KMS-11 (cell line): ENCODE results near the gene SMCO3.

Experiments
- H2AFZ ChIP-seq: fragments of 200-600 bp; sonication (generic); 2 replicates; pipeline ENCODE4 v1.6.1; 2016; ENCODE audit warnings: antibody characterized with exemption, mixed run types, low read depth
- H3K27ac ChIP-seq: fragments of 200-600 bp; sonication (generic); 2 replicates; pipeline ENCODE4 v1.6.1; 2016; ENCODE audit warnings: mild to moderate bottlenecking, mixed run types
- H3K27me3 ChIP-seq: fragments of 200-600 bp; sonication (generic); 2 replicates; pipeline ENCODE4 v1.6.1; 2017; ENCODE audit warnings: mild to moderate bottlenecking, low read depth, mixed run types, moderate library complexity; ENCODE audit not compliant: insufficient read depth
- H3K36me3 ChIP-seq: fragments of 200-600 bp; sonication (generic); 2 replicates; pipeline ENCODE4 v1.6.1; 2017; ENCODE audit warnings: mild to moderate bottlenecking, mixed run types; ENCODE audit not compliant: insufficient read depth
- H3K4me1 ChIP-seq: fragments of 200-600 bp; sonication (generic); 2 replicates; pipeline ENCODE4 v1.6.1; 2016; ENCODE audit warnings: mild to moderate bottlenecking, low read depth, mixed run types; ENCODE audit not compliant: poor library complexity, severe bottlenecking
- H3K4me2 ChIP-seq: fragments of 200-600 bp; sonication (generic); 2 replicates; pipeline ENCODE4 v1.7.0; 2016; ENCODE audit warnings: mild to moderate bottlenecking, mixed run types
- H3K4me3 ChIP-seq: fragments of 200-600 bp; sonication (generic); IDR thresholded peaks from 2 replicates; pipeline ENCODE4 v1.6.1; 2017; ENCODE audit warnings: low read depth, low read length, mixed read lengths; ENCODE audit not compliant: insufficient read depth
- H3K79me2 ChIP-seq: fragments of 200-600 bp; sonication (generic); 2 replicates; pipeline ENCODE4 v1.6.1; 2016; ENCODE audit warnings: low read depth, mixed run types; ENCODE audit not compliant: insufficient read depth
- H3K9ac ChIP-seq: fragments of 200-600 bp; sonication (generic); 2 replicates; pipeline ENCODE4 v1.6.1; 2016; ENCODE audit warnings: mild to moderate bottlenecking, mixed run types
- H4K20me1 ChIP-seq: fragments of 200-600 bp; sonication (generic); 2 replicates; pipeline ENCODE4 v1.6.1; 2016; ENCODE audit warnings: mild to moderate bottlenecking, mixed run types; ENCODE audit not compliant: insufficient read depth
- TF ChIP-seq, protein P1 (sequence below): fragments of 200-600 bp; sonication (generic); conservative IDR thresholded peaks from 2 replicates; pipeline ENCODE4 v1.6.1; 2017; ENCODE audit warnings: low read depth, mild to moderate bottlenecking, antibody characterized with exemption, low read length, moderate library complexity, mixed read lengths

The SMCO3 gene

DNA sequence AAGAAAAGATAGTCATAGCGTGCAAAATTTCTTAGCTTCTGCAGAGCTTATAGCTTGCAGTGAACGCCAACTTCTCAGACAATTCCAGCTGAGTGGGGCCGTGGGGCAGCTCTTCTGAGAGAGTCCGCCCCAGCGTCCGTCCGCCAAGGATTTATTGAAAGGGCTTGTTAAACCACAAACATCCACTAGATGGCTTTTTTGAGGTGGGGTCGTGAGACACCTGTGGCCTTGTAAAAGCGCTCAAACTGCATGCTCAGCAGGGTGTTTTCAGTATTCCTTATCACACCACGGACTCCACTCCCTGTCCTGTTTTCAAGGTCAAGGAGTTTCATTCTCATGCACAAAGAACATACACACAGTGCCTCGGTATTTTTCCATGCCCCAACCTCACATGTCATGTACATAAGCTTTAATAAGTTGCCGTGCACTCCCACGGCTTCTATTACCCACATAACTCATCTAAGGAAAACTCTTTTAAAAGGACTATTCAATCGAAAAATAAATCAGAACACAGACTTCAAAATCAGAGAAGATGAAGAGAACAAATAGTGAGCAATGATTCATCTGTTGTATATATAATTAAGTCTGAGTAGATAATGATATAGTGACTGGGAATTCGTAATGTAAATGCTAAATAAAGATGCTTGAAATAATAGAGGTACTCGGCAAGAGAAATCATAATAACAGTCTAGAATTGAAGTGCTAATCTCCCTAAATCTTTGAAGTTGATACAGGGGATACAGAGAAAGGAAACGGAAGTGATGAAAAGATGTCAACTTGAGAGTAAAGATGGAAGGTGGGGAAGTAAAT lies 57.4 kb downstream of the SMCO3 start:
- H3K27ac ChIP-seq, result no peak overlapping the region
- H3K4me3 ChIP-seq, result no peak overlapping the region
- H3K36me3 ChIP-seq, result no peaks in the 10 kb centered on the region
- H4K20me1 ChIP-seq, result no peaks in the 10 kb centered on the region
- H3K9ac ChIP-seq, result no peak overlapping the region
- no peaks in the 10 kb centered on the region for H3K4me1 ChIP-seq
- no peaks in the 10 kb centered on the region for H3K27me3 ChIP-seq
- TF ChIP-seq, protein P1, sequence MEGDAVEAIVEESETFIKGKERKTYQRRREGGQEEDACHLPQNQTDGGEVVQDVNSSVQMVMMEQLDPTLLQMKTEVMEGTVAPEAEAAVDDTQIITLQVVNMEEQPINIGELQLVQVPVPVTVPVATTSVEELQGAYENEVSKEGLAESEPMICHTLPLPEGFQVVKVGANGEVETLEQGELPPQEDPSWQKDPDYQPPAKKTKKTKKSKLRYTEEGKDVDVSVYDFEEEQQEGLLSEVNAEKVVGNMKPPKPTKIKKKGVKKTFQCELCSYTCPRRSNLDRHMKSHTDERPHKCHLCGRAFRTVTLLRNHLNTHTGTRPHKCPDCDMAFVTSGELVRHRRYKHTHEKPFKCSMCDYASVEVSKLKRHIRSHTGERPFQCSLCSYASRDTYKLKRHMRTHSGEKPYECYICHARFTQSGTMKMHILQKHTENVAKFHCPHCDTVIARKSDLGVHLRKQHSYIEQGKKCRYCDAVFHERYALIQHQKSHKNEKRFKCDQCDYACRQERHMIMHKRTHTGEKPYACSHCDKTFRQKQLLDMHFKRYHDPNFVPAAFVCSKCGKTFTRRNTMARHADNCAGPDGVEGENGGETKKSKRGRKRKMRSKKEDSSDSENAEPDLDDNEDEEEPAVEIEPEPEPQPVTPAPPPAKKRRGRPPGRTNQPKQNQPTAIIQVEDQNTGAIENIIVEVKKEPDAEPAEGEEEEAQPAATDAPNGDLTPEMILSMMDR, result peak; percentile 46
- H3K79me2 ChIP-seq, result no peaks in the 10 kb centered on the region
- H3K4me2 ChIP-seq, result no peak overlapping the region
- H2AFZ ChIP-seq, result no peak overlapping the region
